HL-60 (cell line): ENCODE results near the gene PRKRIP1.

Experiments used
- GABPA ChIP-seq: IDR thresholded peaks from 2 replicates; pipeline ENCODE4 v1.6.1; 2012; ENCODE audit warnings: low read depth
- TF ChIP-seq, protein P1 (sequence below): IDR thresholded peaks from 2 replicates; pipeline ENCODE4 v1.6.1; 2012; ENCODE audit warnings: low read depth; ENCODE audit not compliant: insufficient replicate concordance
- TF ChIP-seq, protein P2 (sequence below): IDR thresholded peaks from one replicate; pipeline ENCODE4 v1.5.1; 2011; ENCODE audit warnings: low read length, control low read depth, inconsistent platforms; ENCODE audit not compliant: insufficient read depth

DNA sequence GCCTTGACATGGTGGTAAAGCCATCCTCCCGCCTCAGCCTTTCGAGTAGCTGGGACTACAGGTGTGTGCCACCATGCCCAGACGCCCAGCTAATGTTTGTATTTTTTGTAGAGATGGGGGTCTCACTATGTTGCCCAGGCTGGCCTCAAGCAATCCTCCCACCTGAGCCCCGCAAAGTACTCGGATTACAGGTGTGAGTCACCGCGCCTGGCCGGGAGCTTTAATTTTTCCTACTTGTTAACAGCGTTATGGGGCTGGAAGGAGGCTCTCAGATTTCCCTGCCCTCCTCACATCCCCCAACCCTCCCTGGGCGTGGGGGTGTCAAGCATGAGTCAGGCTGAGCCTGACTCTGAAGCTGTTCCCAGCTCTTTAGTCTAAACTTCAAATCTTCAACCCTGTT, 60.2 kb downstream of the PRKRIP1 start:
- TF ChIP-seq, protein P1, sequence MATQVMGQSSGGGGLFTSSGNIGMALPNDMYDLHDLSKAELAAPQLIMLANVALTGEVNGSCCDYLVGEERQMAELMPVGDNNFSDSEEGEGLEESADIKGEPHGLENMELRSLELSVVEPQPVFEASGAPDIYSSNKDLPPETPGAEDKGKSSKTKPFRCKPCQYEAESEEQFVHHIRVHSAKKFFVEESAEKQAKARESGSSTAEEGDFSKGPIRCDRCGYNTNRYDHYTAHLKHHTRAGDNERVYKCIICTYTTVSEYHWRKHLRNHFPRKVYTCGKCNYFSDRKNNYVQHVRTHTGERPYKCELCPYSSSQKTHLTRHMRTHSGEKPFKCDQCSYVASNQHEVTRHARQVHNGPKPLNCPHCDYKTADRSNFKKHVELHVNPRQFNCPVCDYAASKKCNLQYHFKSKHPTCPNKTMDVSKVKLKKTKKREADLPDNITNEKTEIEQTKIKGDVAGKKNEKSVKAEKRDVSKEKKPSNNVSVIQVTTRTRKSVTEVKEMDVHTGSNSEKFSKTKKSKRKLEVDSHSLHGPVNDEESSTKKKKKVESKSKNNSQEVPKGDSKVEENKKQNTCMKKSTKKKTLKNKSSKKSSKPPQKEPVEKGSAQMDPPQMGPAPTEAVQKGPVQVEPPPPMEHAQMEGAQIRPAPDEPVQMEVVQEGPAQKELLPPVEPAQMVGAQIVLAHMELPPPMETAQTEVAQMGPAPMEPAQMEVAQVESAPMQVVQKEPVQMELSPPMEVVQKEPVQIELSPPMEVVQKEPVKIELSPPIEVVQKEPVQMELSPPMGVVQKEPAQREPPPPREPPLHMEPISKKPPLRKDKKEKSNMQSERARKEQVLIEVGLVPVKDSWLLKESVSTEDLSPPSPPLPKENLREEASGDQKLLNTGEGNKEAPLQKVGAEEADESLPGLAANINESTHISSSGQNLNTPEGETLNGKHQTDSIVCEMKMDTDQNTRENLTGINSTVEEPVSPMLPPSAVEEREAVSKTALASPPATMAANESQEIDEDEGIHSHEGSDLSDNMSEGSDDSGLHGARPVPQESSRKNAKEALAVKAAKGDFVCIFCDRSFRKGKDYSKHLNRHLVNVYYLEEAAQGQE = no peak
- TF ChIP-seq, protein P2, sequence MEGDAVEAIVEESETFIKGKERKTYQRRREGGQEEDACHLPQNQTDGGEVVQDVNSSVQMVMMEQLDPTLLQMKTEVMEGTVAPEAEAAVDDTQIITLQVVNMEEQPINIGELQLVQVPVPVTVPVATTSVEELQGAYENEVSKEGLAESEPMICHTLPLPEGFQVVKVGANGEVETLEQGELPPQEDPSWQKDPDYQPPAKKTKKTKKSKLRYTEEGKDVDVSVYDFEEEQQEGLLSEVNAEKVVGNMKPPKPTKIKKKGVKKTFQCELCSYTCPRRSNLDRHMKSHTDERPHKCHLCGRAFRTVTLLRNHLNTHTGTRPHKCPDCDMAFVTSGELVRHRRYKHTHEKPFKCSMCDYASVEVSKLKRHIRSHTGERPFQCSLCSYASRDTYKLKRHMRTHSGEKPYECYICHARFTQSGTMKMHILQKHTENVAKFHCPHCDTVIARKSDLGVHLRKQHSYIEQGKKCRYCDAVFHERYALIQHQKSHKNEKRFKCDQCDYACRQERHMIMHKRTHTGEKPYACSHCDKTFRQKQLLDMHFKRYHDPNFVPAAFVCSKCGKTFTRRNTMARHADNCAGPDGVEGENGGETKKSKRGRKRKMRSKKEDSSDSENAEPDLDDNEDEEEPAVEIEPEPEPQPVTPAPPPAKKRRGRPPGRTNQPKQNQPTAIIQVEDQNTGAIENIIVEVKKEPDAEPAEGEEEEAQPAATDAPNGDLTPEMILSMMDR = no peak
- TF ChIP-seq GABPA = no peak
